PC-3 (cell line): ENCODE results near the gene CSNK1G1. TPM values are rescaled to one million over a fixed set of nuclear protein-coding genes. Genes with fewer than 3 reads are reported as not detected.

Source experiments
- ATAC-seq: fragments of 200-7000 bp; cut with Tn5 transposase; 2 replicates; pipeline ENCODE4 v1.9.1; 2020; ENCODE audit warnings: mild to moderate bottlenecking, moderate library complexity
- BruUV-seq: library from RNA; stranded (reverse); fragments of 400-500 nt; replicated peaks from 2 replicates; lab custom pipeline; 2021; lab: Mats Ljungman, UMichigan
- CTCF ChIA-PET: fragments of 300-600 bp; sonication (Branson Sonifier 250); formaldehyde crosslinking; loops from one replicate; lab custom pipeline; 2022; ENCODE audit warnings: antibody characterized with exemption; lab: Charles Lee
- POLR2A ChIA-PET: fragments of 300-600 bp; sonication (Branson Sonifier 250); formaldehyde crosslinking; loops from one replicate; lab custom pipeline; 2022; ENCODE audit warnings: antibody characterized with exemption; ENCODE audit not compliant: unreplicated experiment; lab: Charles Lee
- DNase-seq: peaks from one replicate; pipeline ENCODE4 v3.0.0-alpha.2; 2015
- H2AFZ ChIP-seq: fragments of 300-600 bp; sonication (generic); 2 replicates; pipeline ENCODE4 v1.6.0; 2016; ENCODE audit warnings: antibody characterized with exemption, low read length
- H3F3A ChIP-seq: fragments of 300-600 bp; sonication (generic); one replicate; pipeline ENCODE4 v1.6.0; 2017; ENCODE audit warnings: antibody characterized with exemption, low read length, control low read depth, mild to moderate bottlenecking; ENCODE audit not compliant: unreplicated experiment
- H3K27ac ChIP-seq: fragments of 300-600 bp; sonication (generic); 2 replicates; pipeline ENCODE4 v1.5.1; 2016; ENCODE audit warnings: mild to moderate bottlenecking, low read length
- H3K27me3 ChIP-seq: fragments of 300-600 bp; sonication (generic); 2 replicates; pipeline ENCODE4 v1.6.1; 2016; ENCODE audit warnings: low read length, mixed read lengths
- H3K36me3 ChIP-seq: fragments of 300-600 bp; sonication (generic); 2 replicates; pipeline ENCODE4 v1.6.1; 2016; ENCODE audit warnings: low read depth, mixed run types, low read length, mixed read lengths
- H3K4me1 ChIP-seq: fragments of 300-600 bp; sonication (generic); 2 replicates; pipeline ENCODE4 v1.5.1; 2016; ENCODE audit warnings: low read length; ENCODE audit not compliant: insufficient read depth
- H3K4me2 ChIP-seq: fragments of 300-600 bp; sonication (generic); 2 replicates; pipeline ENCODE4 v1.6.0; 2016; ENCODE audit warnings: low read length
- H3K4me3 ChIP-seq: fragments of 300-600 bp; sonication (generic); 2 replicates; pipeline ENCODE4 v1.5.1; 2016; ENCODE audit warnings: mild to moderate bottlenecking, low read length, mixed read lengths
- H3K79me2 ChIP-seq: fragments of 300-600 bp; sonication (generic); 2 replicates; pipeline ENCODE4 v1.6.1; 2017; ENCODE audit warnings: low read length, mixed read lengths
- H3K9ac ChIP-seq: fragments of 300-600 bp; sonication (generic); 2 replicates; pipeline ENCODE4 v1.6.0; 2016; ENCODE audit warnings: mild to moderate bottlenecking, low read length
- H3K9me2 ChIP-seq: fragments of 300-600 bp; sonication (generic); replicated peaks from 2 replicates; pipeline ENCODE4 v1.6.1; 2016; ENCODE audit warnings: mixed run types, low read length, mixed read lengths
- H3K9me3 ChIP-seq: fragments of 300-600 bp; sonication (generic); 2 replicates; pipeline ENCODE4 v1.6.1; 2016; ENCODE audit warnings: low read length, mixed read lengths
- H4K20me1 ChIP-seq: fragments of 300-600 bp; sonication (generic); 2 replicates; pipeline ENCODE4 v1.6.1; 2016; ENCODE audit warnings: low read length, mixed read lengths
- EZH2 ChIP-seq: fragments of 300-600 bp; sonication (generic); IDR thresholded peaks from one replicate; pipeline ENCODE4 v1.6.1; 2017; ENCODE audit warnings: antibody characterized with exemption, mild to moderate bottlenecking, low read length; ENCODE audit not compliant: unreplicated experiment
- EZH2phosphoT487 ChIP-seq: fragments of 300-600 bp; sonication (generic); IDR thresholded peaks from 2 replicates; pipeline ENCODE4 v1.6.1; 2018; ENCODE audit warnings: mild to moderate bottlenecking, antibody characterized with exemption, low read length, borderline replicate concordance
- intact Hi-C: fragments of 100-400 bp; cut with micrococcal nuclease; formaldehyde crosslinking; loops from 2 replicates; pipeline ENCODE4 v1.9.0; 2023
- total RNA-seq: library from RNA; depleted of rRNA; stranded (reverse); fragments of >200 nt; gene quantifications from 2 replicates; pipeline ENCODE4 v1.2.3, GENCODE V29; 2014
- TF ChIP-seq, protein P1 (sequence below): fragments of 300-600 bp; sonication (generic); conservative IDR thresholded peaks from 2 replicates; pipeline ENCODE4 v1.5.1; 2017; ENCODE audit warnings: antibody characterized with exemption, low read depth, mild to moderate bottlenecking, low read length

CSNK1G1 gene
- total RNA-seq, 1 experiment from 2014 or later: 9.8 TPM

DNA sequence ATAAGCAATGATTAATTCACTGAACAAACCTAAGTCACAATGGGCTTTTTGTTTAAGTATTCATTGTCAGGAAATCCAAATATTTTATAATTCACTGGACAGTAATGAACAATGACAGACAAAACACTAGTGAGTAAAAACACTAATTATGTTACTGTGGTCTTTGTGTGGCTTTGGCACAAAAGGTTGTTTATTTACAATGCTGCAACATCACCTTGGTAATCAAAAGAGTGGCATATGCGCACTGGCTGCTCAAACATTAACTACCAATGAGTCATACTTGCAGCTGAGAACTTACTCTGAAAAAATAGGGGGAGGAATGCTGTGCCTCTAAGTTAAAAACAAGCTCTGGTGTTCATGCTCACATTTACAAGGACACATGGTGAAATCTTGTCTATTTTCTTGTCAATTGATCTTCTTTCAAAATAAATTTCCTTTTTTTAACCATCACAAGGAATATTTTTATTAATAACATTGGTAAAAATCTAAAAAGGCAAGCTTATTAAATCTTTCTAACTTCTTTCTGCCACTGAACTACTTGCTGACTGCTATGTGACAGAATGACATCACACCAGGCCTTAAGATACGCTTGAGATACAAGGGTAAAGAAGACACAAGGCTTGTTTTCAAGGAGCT is 107.9 kb downstream of the CSNK1G1 start:
- POLR2A ChIA-PET: interaction anchor here (0.9 kb wide), 1 partner anchor 26 kb away, joined by 5 read pairs; no protein-coding TSS in a partner anchor
- CTCF ChIA-PET: interaction anchor here (0.7 kb wide), 1 partner anchor 44 kb away, joined by 4 read pairs; no protein-coding TSS in a partner anchor

DNA sequence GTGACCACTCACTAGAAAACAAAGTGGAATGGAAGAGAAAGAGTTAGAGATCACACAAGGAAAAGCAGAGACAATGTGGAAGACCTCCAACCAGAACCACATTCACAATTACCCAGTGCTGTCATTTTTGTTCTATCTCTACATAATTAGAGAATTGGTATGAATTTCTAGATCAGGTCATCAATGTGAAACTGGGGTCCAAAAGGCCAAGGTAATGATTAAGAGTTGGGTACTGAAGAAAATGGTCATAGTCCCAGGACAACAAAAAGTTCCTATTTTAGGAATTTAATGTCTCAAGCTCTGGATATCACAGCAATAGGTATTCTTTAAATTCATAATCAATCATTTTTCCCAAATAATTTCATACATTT is 108.5 kb downstream of the CSNK1G1 start:
- Histone ChIP-seq H3K9me3 (no peaks in the 10 kb centered on the region), H3K9me2 (no peaks in the 10 kb centered on the region), H3K27ac (peak overlapping the region; percentile 95), H3K4me3 (peak overlapping the region; percentile 42), H3K27me3 (no peaks in the 10 kb centered on the region), H3K9ac (peak overlapping the region; percentile 75), H3K79me2 (peaks cover 11% of the 10 kb centered on the region), H2AFZ (no peak overlapping the region; the same call in 1 of the 2 replicates), H3K4me2 (peak overlapping the region; percentile 80), H3K36me3 (no peaks in the 10 kb centered on the region), H3F3A (peaks cover 9% of the 10 kb centered on the region), H4K20me1 (no peaks in the 10 kb centered on the region), H3K4me1 (peaks cover 51% of the 10 kb centered on the region)
- BruUV-seq: TSS peak; percentile 32
- ChIA-PET CTCF (interaction anchor here (0.7 kb wide), 1 partner anchor 44 kb away, joined by 4 read pairs; no protein-coding TSS in a partner anchor), POLR2A (no interaction called here)
- no peak for DNase-seq
- TF ChIP-seq, protein P1, sequence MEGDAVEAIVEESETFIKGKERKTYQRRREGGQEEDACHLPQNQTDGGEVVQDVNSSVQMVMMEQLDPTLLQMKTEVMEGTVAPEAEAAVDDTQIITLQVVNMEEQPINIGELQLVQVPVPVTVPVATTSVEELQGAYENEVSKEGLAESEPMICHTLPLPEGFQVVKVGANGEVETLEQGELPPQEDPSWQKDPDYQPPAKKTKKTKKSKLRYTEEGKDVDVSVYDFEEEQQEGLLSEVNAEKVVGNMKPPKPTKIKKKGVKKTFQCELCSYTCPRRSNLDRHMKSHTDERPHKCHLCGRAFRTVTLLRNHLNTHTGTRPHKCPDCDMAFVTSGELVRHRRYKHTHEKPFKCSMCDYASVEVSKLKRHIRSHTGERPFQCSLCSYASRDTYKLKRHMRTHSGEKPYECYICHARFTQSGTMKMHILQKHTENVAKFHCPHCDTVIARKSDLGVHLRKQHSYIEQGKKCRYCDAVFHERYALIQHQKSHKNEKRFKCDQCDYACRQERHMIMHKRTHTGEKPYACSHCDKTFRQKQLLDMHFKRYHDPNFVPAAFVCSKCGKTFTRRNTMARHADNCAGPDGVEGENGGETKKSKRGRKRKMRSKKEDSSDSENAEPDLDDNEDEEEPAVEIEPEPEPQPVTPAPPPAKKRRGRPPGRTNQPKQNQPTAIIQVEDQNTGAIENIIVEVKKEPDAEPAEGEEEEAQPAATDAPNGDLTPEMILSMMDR: no peak
- TF ChIP-seq EZH2: no peak
- TF ChIP-seq EZH2phosphoT487: no peak
- intact Hi-C loops: loop anchor here (5.0 kb wide), 1 partner anchor 35 kb away; no protein-coding TSS in a partner anchor
- no peak for ATAC-seq

More for the DNA sequence above, 107.9 kb downstream of the CSNK1G1 start:
- H2AFZ ChIP-seq: no peak overlapping the region
- H3K79me2 ChIP-seq: peaks cover 11% of the 10 kb centered on the region
- H3K9ac ChIP-seq: peak overlapping the region; percentile 75
- H4K20me1 ChIP-seq: no peaks in the 10 kb centered on the region
- no TSS peak for BruUV-seq
- H3K4me1 ChIP-seq: peaks cover 51% of the 10 kb centered on the region
- intact Hi-C loops: loop anchor here (5.0 kb wide), 1 partner anchor 36 kb away; no protein-coding TSS in a partner anchor
- no peaks in the 10 kb centered on the region for H3K36me3 ChIP-seq
- peak overlapping the region; percentile 49; the same call in 1 of the 2 replicates for H3K4me3 ChIP-seq
- H3K27ac ChIP-seq: peak overlapping the region; percentile 95
- TF ChIP-seq EZH2 (no peak), EZH2phosphoT487 (no peak)
- TF ChIP-seq, protein P1: no peak
- peaks cover 9% of the 10 kb centered on the region for H3F3A ChIP-seq
- no peaks in the 10 kb centered on the region for H3K9me3 ChIP-seq
- H3K4me2 ChIP-seq: peak overlapping the region; percentile 80
- no peaks in the 10 kb centered on the region for H3K27me3 ChIP-seq
- DNase-seq (peak; percentile 87), ATAC-seq (peak; percentile 56)
- H3K9me2 ChIP-seq: no peaks in the 10 kb centered on the region
